ENCODE measurements around the gene LRCH4. TPM values are rescaled to one million over a fixed set of nuclear protein-coding genes. Genes with fewer than 3 reads are reported as not detected.

LRCH4 gene
- total RNA-seq, 2 donors from 2014 or later, result 99.8 to 131 TPM

DNA sequence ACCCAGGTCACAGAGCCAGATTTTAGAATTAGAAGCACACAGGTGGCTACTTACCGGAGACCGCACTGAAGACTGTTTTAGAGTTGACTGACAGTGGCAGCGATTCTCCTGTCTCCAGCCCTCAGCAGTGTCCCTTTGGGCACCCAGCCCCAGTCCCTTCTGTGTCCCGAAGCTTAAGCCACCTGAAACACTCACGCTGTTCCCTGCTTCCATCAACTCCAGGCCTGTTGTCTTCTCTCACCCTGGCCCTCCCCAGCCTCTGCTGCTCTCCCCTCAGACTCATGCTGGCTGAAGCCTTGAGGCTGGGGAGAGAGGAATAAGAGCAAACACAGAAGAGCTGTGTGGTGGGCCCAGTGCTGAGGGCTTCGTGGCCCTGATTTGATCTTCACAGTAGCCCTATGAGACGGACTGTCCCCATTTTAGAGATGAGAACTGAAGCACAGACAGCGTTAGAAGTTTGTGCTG lies 22.8 kb downstream of the LRCH4 start:
- Histone ChIP-seq H3K27me3 (replicated peaks; ENCODE audit: insufficient read depth) (no peaks in the 10 kb centered on the region), H3K4me3 (no peak overlapping the region), H3K27ac (no peak overlapping the region), H3K4me1 (ENCODE audit: control insufficient read depth in 1 of 2, low read depth in 2 of 2) (no peaks in the 10 kb centered on the region), H3K36me3 (peaks cover 17% of the 10 kb centered on the region), H3K9me3 (no peaks in the 10 kb centered on the region)
- ATAC-seq (ENCODE audit: insufficient number of reproducible peaks, low FRiP score, low read depth), result no peak
- no peak for DNase-seq (ENCODE audit: low spot score)
- TF ChIP-seq, protein P1, sequence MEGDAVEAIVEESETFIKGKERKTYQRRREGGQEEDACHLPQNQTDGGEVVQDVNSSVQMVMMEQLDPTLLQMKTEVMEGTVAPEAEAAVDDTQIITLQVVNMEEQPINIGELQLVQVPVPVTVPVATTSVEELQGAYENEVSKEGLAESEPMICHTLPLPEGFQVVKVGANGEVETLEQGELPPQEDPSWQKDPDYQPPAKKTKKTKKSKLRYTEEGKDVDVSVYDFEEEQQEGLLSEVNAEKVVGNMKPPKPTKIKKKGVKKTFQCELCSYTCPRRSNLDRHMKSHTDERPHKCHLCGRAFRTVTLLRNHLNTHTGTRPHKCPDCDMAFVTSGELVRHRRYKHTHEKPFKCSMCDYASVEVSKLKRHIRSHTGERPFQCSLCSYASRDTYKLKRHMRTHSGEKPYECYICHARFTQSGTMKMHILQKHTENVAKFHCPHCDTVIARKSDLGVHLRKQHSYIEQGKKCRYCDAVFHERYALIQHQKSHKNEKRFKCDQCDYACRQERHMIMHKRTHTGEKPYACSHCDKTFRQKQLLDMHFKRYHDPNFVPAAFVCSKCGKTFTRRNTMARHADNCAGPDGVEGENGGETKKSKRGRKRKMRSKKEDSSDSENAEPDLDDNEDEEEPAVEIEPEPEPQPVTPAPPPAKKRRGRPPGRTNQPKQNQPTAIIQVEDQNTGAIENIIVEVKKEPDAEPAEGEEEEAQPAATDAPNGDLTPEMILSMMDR (IDR thresholded peaks at IDR 0.05), result no peak

DNA sequence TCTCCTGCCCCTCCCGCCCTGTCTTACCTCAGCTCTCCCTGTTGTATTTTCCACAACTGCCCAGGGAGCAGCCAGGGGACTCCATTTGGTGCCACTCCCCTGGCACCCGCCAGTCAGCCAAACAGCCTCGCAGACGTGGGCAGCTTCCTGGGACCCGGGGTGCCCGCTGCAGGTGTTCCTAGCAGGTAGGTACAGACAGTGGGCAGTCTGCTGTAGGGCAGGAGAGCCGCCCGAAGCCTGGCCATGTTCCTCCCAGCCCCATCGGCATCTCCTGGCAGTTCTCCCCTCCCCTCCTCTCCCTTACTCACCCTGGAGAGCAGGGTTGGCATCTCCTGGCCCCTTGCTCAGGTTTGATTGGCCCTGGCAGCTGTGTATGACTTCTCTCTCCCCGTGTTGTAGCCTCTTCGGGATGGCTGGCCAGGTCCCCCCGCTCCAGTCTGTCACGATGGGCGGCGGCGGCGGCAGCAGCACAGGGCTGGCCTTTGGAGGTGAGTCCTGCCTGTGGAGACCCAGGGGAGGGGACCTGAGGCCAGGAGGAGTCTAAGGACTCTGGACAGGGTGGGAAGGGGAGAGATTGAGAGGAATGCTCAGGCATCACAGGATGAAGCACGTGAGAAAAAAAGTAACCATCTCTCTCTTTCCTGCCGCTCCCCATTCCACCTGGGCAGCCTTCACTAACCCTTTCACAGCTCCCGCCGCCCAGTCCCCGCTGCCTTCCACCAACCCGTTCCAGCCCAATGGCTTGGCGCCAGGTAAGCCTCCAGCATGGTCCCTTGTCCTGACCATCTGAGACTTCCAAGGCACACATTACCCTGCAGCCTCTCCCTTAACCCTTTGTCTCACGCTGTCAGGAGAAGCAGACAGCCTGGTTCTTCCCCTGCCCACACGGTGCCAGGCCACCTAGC lies 23.5 kb downstream of the LRCH4 start:
- ATAC-seq (ENCODE audit: insufficient number of reproducible peaks, low FRiP score, low read depth), result no peak
- H3K27ac ChIP-seq, result no peak overlapping the region
- no peak for DNase-seq (ENCODE audit: low spot score)

DNA sequence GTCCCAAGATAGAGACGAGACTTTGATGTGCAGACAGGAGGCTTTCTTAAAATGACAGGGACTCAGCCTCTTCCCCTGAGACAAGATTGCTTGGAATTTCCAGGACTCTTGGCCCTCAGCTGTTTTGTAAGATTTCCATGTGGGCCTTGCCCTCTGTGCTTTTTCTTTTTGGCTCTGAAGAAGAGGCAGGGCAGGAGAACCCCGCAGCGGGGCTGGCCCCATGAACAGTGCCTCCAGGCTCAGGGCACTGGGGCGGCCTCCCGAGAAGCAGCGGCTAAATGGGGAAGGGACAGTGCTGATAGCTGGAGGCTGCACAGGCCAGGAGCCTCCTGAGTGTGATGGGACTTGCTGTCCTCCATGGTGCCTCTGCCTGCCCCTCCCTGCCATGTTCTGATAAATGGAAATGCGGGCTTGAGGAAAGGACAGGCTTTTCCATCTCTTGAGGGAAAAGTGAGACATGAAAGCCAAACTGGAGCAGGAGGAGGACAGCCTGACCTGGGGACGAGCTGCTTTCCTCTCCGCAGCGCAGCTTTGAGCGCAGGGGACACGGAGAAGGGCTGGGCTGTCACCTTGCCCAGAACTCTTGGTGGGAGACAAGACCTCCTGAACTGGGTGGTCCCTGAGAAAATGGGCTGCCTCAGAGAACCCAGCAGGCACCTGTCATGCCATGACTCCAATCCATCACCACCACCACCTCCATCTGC lies 24.3 kb downstream of the LRCH4 start:
- Histone ChIP-seq H3K27ac (no peak overlapping the region), H3K36me3 (peaks cover 20% of the 10 kb centered on the region), H3K4me1 (ENCODE audit: control insufficient read depth in 1 of 2, low read depth in 2 of 2) (no peaks in the 10 kb centered on the region), H3K27me3 (replicated peaks; ENCODE audit: insufficient read depth) (no peaks in the 10 kb centered on the region), H3K4me3 (no peak overlapping the region), H3K9me3 (no peaks in the 10 kb centered on the region)
- DNase-seq (ENCODE audit: low spot score), result no peak
- TF ChIP-seq, protein P1 (IDR thresholded peaks at IDR 0.05), result no peak
- no peak for ATAC-seq (ENCODE audit: insufficient number of reproducible peaks, low FRiP score, low read depth)

More for the DNA sequence above, 23.5 kb downstream of the LRCH4 start:
- Histone ChIP-seq H3K9me3 (no peaks in the 10 kb centered on the region), H3K27me3 (replicated peaks; ENCODE audit: insufficient read depth) (no peaks in the 10 kb centered on the region), H3K4me1 (ENCODE audit: control insufficient read depth in 1 of 2, low read depth in 2 of 2) (no peaks in the 10 kb centered on the region), H3K36me3 (peaks cover 17% of the 10 kb centered on the region), H3K4me3 (no peak overlapping the region)
- TF ChIP-seq, protein P1 (IDR thresholded peaks at IDR 0.05), result no peak

DNA sequence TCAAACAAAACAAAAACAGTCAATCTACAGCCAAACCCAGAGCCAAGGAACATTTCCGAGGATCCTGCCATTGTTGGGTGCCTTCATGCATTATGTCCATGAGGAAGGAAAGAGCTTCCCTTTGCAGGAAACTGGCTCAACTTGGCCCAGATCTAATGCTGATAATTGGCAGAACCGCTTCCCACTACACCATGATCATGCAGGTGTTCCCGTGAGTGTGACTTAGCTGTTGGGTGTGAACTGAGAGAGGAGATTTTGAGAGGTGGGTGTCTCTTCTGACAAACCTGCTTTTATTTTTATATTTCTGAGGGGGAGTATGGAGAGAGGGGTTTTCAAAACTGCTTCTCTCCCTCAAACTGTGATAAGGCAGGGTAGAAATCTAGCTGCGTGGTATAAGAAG lies 26.8 kb downstream of the LRCH4 start:
- no peaks in the 10 kb centered on the region for H3K27me3 ChIP-seq (replicated peaks; ENCODE audit: insufficient read depth)
- no peak for ATAC-seq (ENCODE audit: insufficient number of reproducible peaks, low FRiP score, low read depth)
- no peaks in the 10 kb centered on the region for H3K9me3 ChIP-seq
- H3K4me1 ChIP-seq (ENCODE audit: control insufficient read depth in 1 of 2, low read depth in 2 of 2), result no peaks in the 10 kb centered on the region
- H3K4me3 ChIP-seq, result no peak overlapping the region
- TF ChIP-seq, protein P1 (IDR thresholded peaks at IDR 0.05), result no peak
- peaks cover 28% of the 10 kb centered on the region for H3K36me3 ChIP-seq
- H3K27ac ChIP-seq, result no peak overlapping the region
- DNase-seq (ENCODE audit: low spot score), result no peak

DNA sequence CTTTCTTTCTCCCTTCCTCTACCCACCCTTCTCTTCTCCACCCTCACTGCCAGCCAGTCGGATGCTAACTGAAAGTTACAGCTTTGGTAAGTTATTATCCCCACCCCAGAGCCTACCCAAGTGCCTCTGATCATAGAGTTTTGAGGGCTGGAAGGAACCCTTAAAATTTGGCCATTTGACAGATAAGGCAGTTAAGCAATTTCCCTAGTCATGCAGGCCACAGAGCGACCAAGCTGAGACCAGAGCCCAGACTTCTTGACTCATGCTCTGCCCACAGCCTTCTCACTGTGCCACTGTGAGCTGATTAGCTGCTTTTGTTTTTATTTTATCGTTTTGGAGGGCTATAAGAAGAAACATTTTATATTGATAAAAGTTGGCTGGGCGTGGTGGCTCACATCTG lies 29.4 kb downstream of the LRCH4 start:
- Histone ChIP-seq H3K27me3 (replicated peaks; ENCODE audit: insufficient read depth) (no peaks in the 10 kb centered on the region), H3K4me3 (no peak overlapping the region), H3K4me1 (ENCODE audit: control insufficient read depth in 1 of 2, low read depth in 2 of 2) (no peaks in the 10 kb centered on the region), H3K9me3 (no peaks in the 10 kb centered on the region), H3K36me3 (peaks cover 28% of the 10 kb centered on the region), H3K27ac (no peak overlapping the region)
- TF ChIP-seq, protein P1 (IDR thresholded peaks at IDR 0.05), result no peak
- DNase-seq (ENCODE audit: low spot score) (no peak), ATAC-seq (ENCODE audit: insufficient number of reproducible peaks, low FRiP score, low read depth) (no peak)
